ENCODE data around the gene CFAP221. TPM values are rescaled to one million over a fixed set of nuclear protein-coding genes. Genes with fewer than 3 reads are reported as not detected.

The CFAP221 gene
- total RNA-seq, 2 donors from 2014 or later: 12.2 to 21.5 TPM

GRCh38 chr2:119511989-119512388, 32.3 kb upstream of the CFAP221 start:
- TF ChIP-seq CTCF (IDR thresholded peaks at IDR 0.05): no peak
- no peak for TF ChIP-seq POLR2A (IDR thresholded peaks at IDR 0.05)
- H3K36me3 ChIP-seq (replicated peaks in 1 of 2; ENCODE audit: insufficient read depth in 1 of 2, low read depth in 2 of 2): no peaks in the 10 kb centered on the region
- intact Hi-C loops (cut with DNase I): loop anchor here (10.0 kb wide), 1 partner anchor 83 kb away; no protein-coding TSS in a partner anchor
- no peak overlapping the region for H3K4me3 ChIP-seq
- ATAC-seq: no peak
- H3K4me1 ChIP-seq: no peaks in the 10 kb centered on the region
- DNase-seq: no peak
- H3K27me3 ChIP-seq: no peaks in the 10 kb centered on the region
- WGBS, 2 donors: 78 to 88% methylated on average over 3 of the region's 3 CpGs
- H3K9me3 ChIP-seq: no peaks in the 10 kb centered on the region
- no peak overlapping the region for H3K27ac ChIP-seq

- H3K27ac ChIP-seq: no peak overlapping the region
- TF ChIP-seq POLR2A (IDR thresholded peaks at IDR 0.05): no peak
- no peak for TF ChIP-seq CTCF (IDR thresholded peaks at IDR 0.05)
- no peaks in the 10 kb centered on the region for H3K27me3 ChIP-seq
- no peak for DNase-seq
- no peaks in the 10 kb centered on the region for H3K9me3 ChIP-seq
- H3K4me3 ChIP-seq: no peak overlapping the region
- no peaks in the 10 kb centered on the region for H3K36me3 ChIP-seq (replicated peaks in 1 of 2; ENCODE audit: insufficient read depth in 1 of 2, low read depth in 2 of 2)
- WGBS, 2 donors: 76 to 88% methylated on average over 1 of the region's 1 CpG
- H3K4me1 ChIP-seq: peaks cover 8% of the 10 kb centered on the region
- no peak for ATAC-seq
- intact Hi-C loops (cut with DNase I): loop anchor here (10.0 kb wide), 1 partner anchor 82 kb away; no protein-coding TSS in a partner anchor
Observed at GRCh38 chr2:119512946-119513345, 31.3 kb upstream of the CFAP221 start.

GRCh38 chr2:119513832-119514231, 30.4 kb upstream of the CFAP221 start:
- H3K4me1 ChIP-seq: peaks cover 16% of the 10 kb centered on the region
- no peak overlapping the region for H3K27ac ChIP-seq
- no peaks in the 10 kb centered on the region for H3K36me3 ChIP-seq (replicated peaks in 1 of 2; ENCODE audit: insufficient read depth in 1 of 2, low read depth in 2 of 2)
- intact Hi-C loops (cut with DNase I): loop anchor here (10.0 kb wide), 1 partner anchor 81 kb away; no protein-coding TSS in a partner anchor
- H3K4me3 ChIP-seq: no peak overlapping the region
- no peak for ATAC-seq
- TF ChIP-seq POLR2A (IDR thresholded peaks at IDR 0.05) (no peak), CTCF (IDR thresholded peaks at IDR 0.05) (no peak)
- no peaks in the 10 kb centered on the region for H3K9me3 ChIP-seq
- WGBS, 2 donors: 35 to 42% methylated on average over 1 of the region's 1 CpG
- no peak for DNase-seq
- no peaks in the 10 kb centered on the region for H3K27me3 ChIP-seq

- ATAC-seq (no peak), DNase-seq (no peak)
- no peaks in the 10 kb centered on the region for H3K36me3 ChIP-seq (replicated peaks in 1 of 2; ENCODE audit: insufficient read depth in 1 of 2, low read depth in 2 of 2)
- TF ChIP-seq CTCF (IDR thresholded peaks at IDR 0.05) (no peak), POLR2A (IDR thresholded peaks at IDR 0.05) (no peak)
- H3K27ac ChIP-seq: no peak overlapping the region
- intact Hi-C loops (cut with DNase I): loop anchor here (5.0 to 10.0 kb wide), 2 partner anchors 79 to 146 kb away; no protein-coding TSS in a partner anchor
- 82 to 91% methylated on average over 2 of the region's 2 CpGs for WGBS, 2 donors
- H3K27me3 ChIP-seq: no peaks in the 10 kb centered on the region
- no peak overlapping the region for H3K4me3 ChIP-seq
- peaks cover 31% of the 10 kb centered on the region for H3K4me1 ChIP-seq
- H3K9me3 ChIP-seq: no peaks in the 10 kb centered on the region
Observed at GRCh38 chr2:119516121-119516520, 28.1 kb upstream of the CFAP221 start.

- no peaks in the 10 kb centered on the region for H3K9me3 ChIP-seq
Observed at GRCh38 chr2:119517433-119517832, 26.8 kb upstream of the CFAP221 start.

More at GRCh38 chr2:119517433-119517832, 26.8 kb upstream of the CFAP221 start:
- Histone ChIP-seq H3K27ac (peak overlapping the region in 3 of 4 donors; percentile 20 to 59 (median 33)), H3K4me1 (peaks cover 41% of the 10 kb centered on the region), H3K27me3 (peaks cover 0 to 2% of the 10 kb centered on the region in 2 donors), H3K4me3 (no peak overlapping the region), H3K36me3 (replicated peaks in 1 of 2; ENCODE audit: insufficient read depth in 1 of 2, low read depth in 2 of 2) (no peaks in the 10 kb centered on the region)
- no peak for TF ChIP-seq POLR2A (IDR thresholded peaks at IDR 0.05)
- TF ChIP-seq CTCF (IDR thresholded peaks at IDR 0.05): peak; percentile 67 to 95 (median 82)
- peak; percentile 81 to 87 (median 86) for DNase-seq
- WGBS, 2 donors: 12 to 17% methylated on average over 7 of the region's 7 CpGs
- ATAC-seq: peak; percentile 91
- intact Hi-C loops (cut with DNase I): loop anchor here (5.0 to 10.0 kb wide), 2 partner anchors 77 to 145 kb away; no protein-coding TSS in a partner anchor

All from body of pancreas (tissue), 4 donors.